ENCODE results near the gene GAS2L2. TPM values are rescaled to one million over a fixed set of nuclear protein-coding genes. Genes with fewer than 3 reads are reported as not detected.

GAS2L2 gene
- polyA plus RNA-seq, 1 donor (not counting 4 experiments of a cell fraction or from before 2014, with no cell fraction given) = 0.05 TPM

GRCh38 chr17:35717475-35717874 is 35.6 kb downstream of the GAS2L2 start:
- Histone ChIP-seq H3K9me1 (ENCODE audit: control insufficient read depth, extremely low read depth, insufficient read depth, low read length) (no peaks in the 10 kb centered on the region), H3K27me3 (ENCODE audit: control insufficient read depth, extremely low read depth, insufficient read depth, low read length) (no peaks in the 10 kb centered on the region), H3K4me3 (ENCODE audit: control insufficient read depth in 2 of 3, extremely low read depth in 1 of 3, insufficient read depth in 2 of 3, low read depth in 1 of 3, low read length in 3 of 3) (no peak overlapping the region), H3K79me2 (ENCODE audit: control insufficient read depth, insufficient read depth, low read length) (no peaks in the 10 kb centered on the region), H3K9me3 (ENCODE audit: control insufficient read depth, low read depth, low read length) (no peaks in the 10 kb centered on the region), H2AFZ (ENCODE audit: control insufficient read depth, low read length) (no peak overlapping the region), H3K36me3 (ENCODE audit: control insufficient read depth in 2 of 2, extremely low read depth in 1 of 2, insufficient read depth in 2 of 2, low read length in 2 of 2) (peaks cover 24 to 28% of the 10 kb centered on the region in 2 experiments), H3K9ac (ENCODE audit: control insufficient read depth, extremely low read depth, insufficient read depth, low read length) (no peak overlapping the region), H3K4me1 (ENCODE audit: control insufficient read depth, extremely low read depth, insufficient read depth, low read length) (no peaks in the 10 kb centered on the region), H3K27ac (ENCODE audit: control insufficient read depth, insufficient read depth, low read length) (no peak overlapping the region), H4K20me1 (ENCODE audit: control insufficient read depth, extremely low read depth, insufficient read depth, low read length) (no peaks in the 10 kb centered on the region), H3K4me2 (ENCODE audit: control insufficient read depth, extremely low read depth, insufficient read depth, low read depth, low read length) (no peak overlapping the region)
- dilution Hi-C loops (cut with MboI; ENCODE audit: extremely low pct_ligation_motif_present, low sequenced_read_pairs) = no loop called here
- TF ChIP-seq EZH2 (IDR thresholded peaks at IDR 0.05; ENCODE audit: low read length) = no peak
- TF ChIP-seq, protein P1, sequence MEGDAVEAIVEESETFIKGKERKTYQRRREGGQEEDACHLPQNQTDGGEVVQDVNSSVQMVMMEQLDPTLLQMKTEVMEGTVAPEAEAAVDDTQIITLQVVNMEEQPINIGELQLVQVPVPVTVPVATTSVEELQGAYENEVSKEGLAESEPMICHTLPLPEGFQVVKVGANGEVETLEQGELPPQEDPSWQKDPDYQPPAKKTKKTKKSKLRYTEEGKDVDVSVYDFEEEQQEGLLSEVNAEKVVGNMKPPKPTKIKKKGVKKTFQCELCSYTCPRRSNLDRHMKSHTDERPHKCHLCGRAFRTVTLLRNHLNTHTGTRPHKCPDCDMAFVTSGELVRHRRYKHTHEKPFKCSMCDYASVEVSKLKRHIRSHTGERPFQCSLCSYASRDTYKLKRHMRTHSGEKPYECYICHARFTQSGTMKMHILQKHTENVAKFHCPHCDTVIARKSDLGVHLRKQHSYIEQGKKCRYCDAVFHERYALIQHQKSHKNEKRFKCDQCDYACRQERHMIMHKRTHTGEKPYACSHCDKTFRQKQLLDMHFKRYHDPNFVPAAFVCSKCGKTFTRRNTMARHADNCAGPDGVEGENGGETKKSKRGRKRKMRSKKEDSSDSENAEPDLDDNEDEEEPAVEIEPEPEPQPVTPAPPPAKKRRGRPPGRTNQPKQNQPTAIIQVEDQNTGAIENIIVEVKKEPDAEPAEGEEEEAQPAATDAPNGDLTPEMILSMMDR (optimal IDR thresholded peaks at IDR 0.05 in 1 of 3, IDR thresholded peaks at IDR 0.05 in 1 of 3, conservative IDR thresholded peaks at IDR 0.05 in 1 of 3; ENCODE audit: extremely low read depth in 1 of 3, insufficient read depth in 2 of 3, low read length in 3 of 3) = no peak
- no peak for DNase-seq (ENCODE audit: low read depth, low spot score)
- FAIRE-seq = no peak

- Histone ChIP-seq H3K4me1 (ENCODE audit: control insufficient read depth, extremely low read depth, insufficient read depth, low read length) (no peaks in the 10 kb centered on the region), H2AFZ (ENCODE audit: control insufficient read depth, low read length) (no peak overlapping the region), H3K4me3 (ENCODE audit: control insufficient read depth in 2 of 3, extremely low read depth in 1 of 3, insufficient read depth in 2 of 3, low read depth in 1 of 3, low read length in 3 of 3) (no peak overlapping the region), H3K9me1 (ENCODE audit: control insufficient read depth, extremely low read depth, insufficient read depth, low read length) (no peaks in the 10 kb centered on the region), H3K27ac (ENCODE audit: control insufficient read depth, insufficient read depth, low read length) (no peak overlapping the region), H3K9ac (ENCODE audit: control insufficient read depth, extremely low read depth, insufficient read depth, low read length) (no peak overlapping the region), H3K27me3 (ENCODE audit: control insufficient read depth, extremely low read depth, insufficient read depth, low read length) (no peaks in the 10 kb centered on the region), H3K79me2 (ENCODE audit: control insufficient read depth, insufficient read depth, low read length) (no peaks in the 10 kb centered on the region), H3K36me3 (ENCODE audit: control insufficient read depth in 2 of 2, extremely low read depth in 1 of 2, insufficient read depth in 2 of 2, low read length in 2 of 2) (peaks cover 24 to 30% of the 10 kb centered on the region in 2 experiments), H4K20me1 (ENCODE audit: control insufficient read depth, extremely low read depth, insufficient read depth, low read length) (no peaks in the 10 kb centered on the region), H3K4me2 (ENCODE audit: control insufficient read depth, extremely low read depth, insufficient read depth, low read depth, low read length) (no peak overlapping the region), H3K9me3 (ENCODE audit: control insufficient read depth, low read depth, low read length) (no peaks in the 10 kb centered on the region)
- TF ChIP-seq, protein P1 (optimal IDR thresholded peaks at IDR 0.05 in 1 of 3, IDR thresholded peaks at IDR 0.05 in 1 of 3, conservative IDR thresholded peaks at IDR 0.05 in 1 of 3; ENCODE audit: extremely low read depth in 1 of 3, insufficient read depth in 2 of 3, low read length in 3 of 3) = no peak
- no peak for TF ChIP-seq EZH2 (IDR thresholded peaks at IDR 0.05; ENCODE audit: low read length)
- dilution Hi-C loops (cut with MboI; ENCODE audit: extremely low pct_ligation_motif_present, low sequenced_read_pairs) = no loop called here
- DNase-seq (ENCODE audit: low read depth, low spot score) (no peak), FAIRE-seq (no peak)
These were observed 36.1 kb downstream of the GAS2L2 start for GRCh38 chr17:35716897-35717465.

Measured in keratinocyte (primary cell).